NCI-H1417 (cell line): Measurements from ENCODE around the gene GPBAR1.
"Not testable (repeated sequence)": the region's sequence is repeated elsewhere in the genome, so short reads cannot be mapped to it uniquely, and the experiment has no call there.

Experiments
- DNase-seq, 3 experiments: peaks; one replicate each; lab custom pipeline; 2025; lab: John Stamatoyannopoulos, UW

The GPBAR1 gene

GRCh38 chr2:218267259-218267658 is 6.4 kb downstream of the GPBAR1 start:
- DNase-seq: no peak

- DNase-seq: peak; percentile 97 to 100 (median 99)
Observed at GRCh38 chr2:218269900-218270720, 9.3 kb downstream of the GPBAR1 start, which contains the start of the genes AAMP and PNKD. Gene AAMP (minus strand): TSS chr2:218270137. CDS start chr2:218270086, 51 bp downstream. Gene PNKD (plus strand): TSS chr2:218270519. CDS start chr2:218270536, 17 bp downstream.

- peak in 2 of 3 experiments; percentile 71 to 74 for DNase-seq
Observed at GRCh38 chr2:218270721-218271486, 10.1 kb downstream of the GPBAR1 start.

GRCh38 chr2:218271487-218271797 is 10.6 kb downstream of the GPBAR1 start:
- DNase-seq: no peak

GRCh38 chr2:218271865-218272530 is 11.2 kb downstream of the GPBAR1 start:
- DNase-seq: no peak

GRCh38 chr2:218272531-218273212 is 11.9 kb downstream of the GPBAR1 start:
- peak; percentile 32 to 72 (median 72) for DNase-seq

GRCh38 chr2:218273214-218273907 is 12.5 kb downstream of the GPBAR1 start:
- DNase-seq: not testable (repeated sequence)

- no peak for DNase-seq
Observed at GRCh38 chr2:218273908-218274249, 13.1 kb downstream of the GPBAR1 start.

- DNase-seq: no peak
Observed at GRCh38 chr2:218274586-218274985, 13.8 kb downstream of the GPBAR1 start.

- no peak for DNase-seq
Observed at GRCh38 chr2:218275371-218276072, 14.7 kb downstream of the GPBAR1 start.

GRCh38 chr2:218276986-218277755 is 16.4 kb downstream of the GPBAR1 start:
- no peak for DNase-seq

- DNase-seq: no peak
Observed at GRCh38 chr2:218277921-218278320, 17.1 kb downstream of the GPBAR1 start.

- no peak for DNase-seq
Observed at GRCh38 chr2:218278531-218279360, 17.9 kb downstream of the GPBAR1 start.

- DNase-seq: no peak
Observed at GRCh38 chr2:218280260-218280870, 19.6 kb downstream of the GPBAR1 start.

GRCh38 chr2:218281449-218281848 is 20.6 kb downstream of the GPBAR1 start:
- DNase-seq: no peak

GRCh38 chr2:218282173-218282991 is 21.6 kb downstream of the GPBAR1 start:
- DNase-seq: no peak

GRCh38 chr2:218284106-218284811 is 23.4 kb downstream of the GPBAR1 start:
- DNase-seq: no peak
